Measurements from ENCODE around the gene NCK2.
"Not testable (repeated sequence)": the region's sequence is repeated elsewhere in the genome, so short reads cannot be mapped to it uniquely, and the experiment has no call there.

NCK2 gene

GRCh38 chr2:105765415-105766299 is 20.9 kb downstream of the NCK2 start:
- TF ChIP-seq CTCF (IDR thresholded peaks at IDR 0.05; ENCODE audit: extremely low read depth, insufficient read depth, missing control alignments) = no peak
- in situ Hi-C loops (cut with MboI; ENCODE audit: low pct_unique_long_range_greater_than_20kb, low sequenced_read_pairs, unreplicated experiment) = no loop called here
- DNase-seq (ENCODE audit: low spot score) = no peak

GRCh38 chr2:105766300-105766866 is 21.7 kb downstream of the NCK2 start:
- in situ Hi-C loops (cut with MboI; ENCODE audit: low pct_unique_long_range_greater_than_20kb, low sequenced_read_pairs, unreplicated experiment) = no loop called here
- no peak for DNase-seq (ENCODE audit: low spot score)

GRCh38 chr2:105768176-105768575 is 23.5 kb downstream of the NCK2 start:
- DNase-seq (ENCODE audit: low spot score) = no peak
- TF ChIP-seq CTCF (IDR thresholded peaks at IDR 0.05; ENCODE audit: extremely low read depth, insufficient read depth, missing control alignments) = no peak
- in situ Hi-C loops (cut with MboI; ENCODE audit: low pct_unique_long_range_greater_than_20kb, low sequenced_read_pairs, unreplicated experiment) = no loop called here

More at GRCh38 chr2:105766300-105766866, 21.7 kb downstream of the NCK2 start:
- TF ChIP-seq CTCF (IDR thresholded peaks at IDR 0.05; ENCODE audit: extremely low read depth, insufficient read depth, missing control alignments) = no peak

- in situ Hi-C loops (cut with MboI; ENCODE audit: low pct_unique_long_range_greater_than_20kb, low sequenced_read_pairs, unreplicated experiment) = no loop called here
- TF ChIP-seq CTCF (IDR thresholded peaks at IDR 0.05; ENCODE audit: extremely low read depth, insufficient read depth, missing control alignments) = no peak
- no peak for DNase-seq (ENCODE audit: low spot score)
These were observed 24.3 kb downstream of the NCK2 start for GRCh38 chr2:105768961-105769452.

- DNase-seq (ENCODE audit: low spot score) = no peak
- no peak for TF ChIP-seq CTCF (IDR thresholded peaks at IDR 0.05; ENCODE audit: extremely low read depth, insufficient read depth, missing control alignments)
- in situ Hi-C loops (cut with MboI; ENCODE audit: low pct_unique_long_range_greater_than_20kb, low sequenced_read_pairs, unreplicated experiment) = no loop called here
These were observed 24.8 kb downstream of the NCK2 start for GRCh38 chr2:105769504-105769903.

GRCh38 chr2:105770149-105770548 is 25.4 kb downstream of the NCK2 start:
- no peak for DNase-seq (ENCODE audit: low spot score)

GRCh38 chr2:105771291-105771690 is 26.6 kb downstream of the NCK2 start:
- in situ Hi-C loops (cut with MboI; ENCODE audit: low pct_unique_long_range_greater_than_20kb, low sequenced_read_pairs, unreplicated experiment); DNase-seq (ENCODE audit: low spot score): not testable (repeated sequence)

More at GRCh38 chr2:105770149-105770548, 25.4 kb downstream of the NCK2 start:
- in situ Hi-C loops (cut with MboI; ENCODE audit: low pct_unique_long_range_greater_than_20kb, low sequenced_read_pairs, unreplicated experiment) = no loop called here
- no peak for TF ChIP-seq CTCF (IDR thresholded peaks at IDR 0.05; ENCODE audit: extremely low read depth, insufficient read depth, missing control alignments)
